HG02571 (cell line): Measurements from ENCODE around the gene YAF2.
"Not testable (repeated sequence)": the region's sequence is repeated elsewhere in the genome, so short reads cannot be mapped to it uniquely, and the experiment has no call there.

Source experiments
- ATAC-seq: cut with Tn5 transposase; IDR thresholded peaks from one replicate; pipeline ENCODE4 v1.9.1; 2021; ENCODE audit warnings: mild to moderate bottlenecking, moderate library complexity; ENCODE audit not compliant: unreplicated experiment

YAF2 gene

DNA sequence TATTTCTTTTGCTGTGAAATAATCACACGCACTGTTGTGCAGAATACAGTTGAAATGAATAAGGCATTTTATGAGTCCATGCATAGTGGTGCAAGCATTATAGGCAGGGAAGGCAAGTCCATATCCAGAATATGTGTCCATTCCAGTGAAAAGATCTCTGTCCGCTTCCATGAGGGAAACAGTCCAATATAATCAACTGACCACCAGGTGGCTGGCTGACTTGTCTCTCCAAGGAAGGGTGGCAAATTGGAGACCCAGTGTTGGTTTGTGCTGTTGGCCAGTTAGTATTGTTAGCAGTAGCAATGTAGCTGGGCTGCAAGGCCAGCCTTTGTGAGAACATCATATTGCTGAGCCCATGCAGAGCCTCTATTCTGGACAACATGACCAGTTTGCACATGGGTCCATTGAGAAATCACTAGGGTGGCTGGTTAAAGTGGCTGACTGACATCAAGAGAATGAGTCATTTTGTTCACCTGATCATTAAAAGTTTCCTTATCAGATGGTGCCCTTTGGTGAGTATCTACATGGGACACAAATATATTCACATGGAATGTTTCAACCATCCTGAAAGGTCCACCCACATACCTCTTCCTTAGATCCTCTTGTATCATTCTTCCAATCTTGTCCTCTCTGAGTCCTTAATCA, 17.3 kb upstream of the YAF2 start:
- no peak for ATAC-seq

DNA sequence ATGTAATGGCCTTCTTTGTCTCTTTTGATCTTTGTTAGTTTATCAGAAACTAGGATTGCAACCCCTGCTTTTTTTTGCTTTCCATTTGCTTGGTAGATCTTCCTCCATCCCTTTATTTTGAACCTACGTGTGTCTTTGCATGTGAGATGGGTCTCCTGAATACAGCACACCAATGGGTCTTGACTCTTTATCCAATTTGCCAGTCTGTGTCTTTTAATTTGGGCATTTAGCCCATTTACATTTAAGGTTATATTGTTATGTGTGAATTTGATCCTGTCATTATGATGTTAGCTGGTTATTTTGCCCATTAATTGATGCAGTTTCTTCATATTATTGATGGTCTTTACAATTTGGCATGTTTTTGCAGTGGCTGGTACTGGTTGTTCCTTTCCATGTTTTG, 14.6 kb upstream of the YAF2 start:
- not testable (repeated sequence) for ATAC-seq

DNA sequence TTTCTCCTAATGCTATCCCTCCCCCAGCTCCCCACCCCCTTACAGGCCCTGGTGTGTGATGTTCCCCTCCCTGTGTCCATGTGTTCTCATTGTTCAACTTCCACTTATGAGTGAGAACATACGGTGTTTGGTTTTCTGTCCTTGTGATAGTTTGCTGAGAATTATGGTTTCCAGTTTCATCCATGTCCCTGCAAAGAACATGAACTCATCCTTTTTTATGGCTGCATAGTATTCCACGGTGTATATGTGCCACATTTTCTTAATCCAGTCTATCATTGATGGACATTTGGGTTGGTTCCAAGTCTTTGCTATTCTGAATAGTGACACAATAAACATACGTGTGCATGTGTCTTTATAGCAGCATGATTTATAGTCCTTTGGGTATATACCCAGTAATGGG, 11.0 kb upstream of the YAF2 start:
- ATAC-seq = not testable (repeated sequence)

DNA sequence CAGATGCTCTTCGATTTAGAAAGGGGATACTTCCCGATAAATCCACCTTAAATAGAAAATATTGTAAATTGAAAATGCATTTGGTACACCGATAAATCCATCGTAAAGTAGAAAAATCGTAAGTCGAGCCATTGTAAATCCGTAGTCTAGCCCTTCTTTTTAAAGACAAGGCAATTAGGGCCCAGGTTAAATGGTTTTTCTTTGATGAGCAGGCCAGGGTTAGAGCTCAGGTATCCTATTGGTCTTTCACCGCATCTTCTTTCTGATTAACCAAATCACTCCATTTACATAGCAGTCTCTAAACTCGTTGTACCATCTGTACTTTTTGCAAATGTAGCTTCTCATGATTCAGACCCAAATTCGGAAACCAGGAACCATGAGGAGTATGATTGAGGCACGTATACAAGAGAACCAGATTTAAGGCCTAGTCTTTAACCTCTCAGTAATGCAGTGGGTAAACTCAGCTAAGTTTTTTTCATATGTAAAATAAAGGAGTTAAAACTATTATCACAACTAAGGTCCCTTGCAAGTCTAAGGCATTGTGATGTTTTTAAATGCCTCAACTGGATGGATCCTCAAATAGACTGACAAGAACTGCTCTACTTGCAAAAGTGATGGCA, 2.2 kb upstream of the YAF2 start:
- no peak for ATAC-seq

DNA sequence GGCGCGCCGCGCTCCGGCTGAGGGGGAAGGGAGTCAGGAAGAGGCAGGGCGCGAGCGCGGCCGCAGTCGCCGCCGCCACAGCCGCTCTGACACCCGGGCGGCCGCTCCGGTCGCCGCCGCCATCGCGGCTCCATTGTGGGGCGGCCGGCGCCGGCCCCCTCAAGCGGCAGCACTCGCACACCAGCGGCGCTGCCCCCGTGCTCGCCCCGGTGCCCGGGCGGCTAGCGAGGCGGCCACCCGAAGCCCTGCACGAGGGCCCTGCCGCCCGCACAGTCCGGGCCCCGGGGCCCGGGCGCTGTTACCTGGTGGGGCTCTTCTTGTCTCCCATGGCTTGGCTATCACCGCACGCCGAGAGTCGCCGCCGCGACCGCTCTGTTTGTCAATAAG, 202 bp downstream of the YAF2 start:
- peak; percentile 29 for ATAC-seq

DNA sequence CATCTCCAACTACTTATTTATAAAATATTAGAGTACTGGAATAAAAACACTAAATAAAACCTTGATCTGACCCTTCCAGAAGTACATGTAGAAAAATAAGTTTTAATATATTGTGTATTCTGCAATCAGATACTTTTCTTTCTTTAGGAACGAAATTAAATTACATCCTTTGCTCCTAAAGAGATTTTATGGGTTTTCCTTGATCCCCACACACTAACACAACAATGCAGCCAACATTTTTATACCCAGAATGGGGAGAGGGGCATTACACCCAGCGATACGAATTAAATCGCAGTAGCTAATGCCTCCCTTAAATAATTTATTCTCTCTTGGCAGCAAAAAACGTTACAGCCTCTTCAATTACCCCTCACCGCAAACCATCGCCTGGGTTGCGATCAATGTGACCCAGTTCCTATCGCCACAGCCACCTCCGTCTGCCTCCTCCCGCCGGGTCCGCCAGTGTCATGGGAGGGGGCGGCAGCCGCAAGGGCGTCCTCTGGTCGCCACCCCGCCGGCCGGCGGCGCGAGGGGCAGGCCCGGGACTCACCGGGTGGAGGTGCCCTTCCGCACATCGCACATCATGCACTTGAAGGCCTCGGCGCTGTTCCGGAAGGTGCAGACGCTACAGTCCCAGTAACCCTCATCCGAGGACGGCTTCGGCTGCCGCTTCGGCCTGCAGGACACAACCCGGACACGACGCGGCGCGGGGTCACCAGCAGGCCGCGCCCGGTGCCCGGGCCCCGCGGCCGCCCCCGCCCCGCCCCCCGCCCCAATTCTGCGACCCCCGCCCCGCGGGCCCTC, 796 bp downstream of the YAF2 start:
- ATAC-seq = peak; percentile 77

DNA sequence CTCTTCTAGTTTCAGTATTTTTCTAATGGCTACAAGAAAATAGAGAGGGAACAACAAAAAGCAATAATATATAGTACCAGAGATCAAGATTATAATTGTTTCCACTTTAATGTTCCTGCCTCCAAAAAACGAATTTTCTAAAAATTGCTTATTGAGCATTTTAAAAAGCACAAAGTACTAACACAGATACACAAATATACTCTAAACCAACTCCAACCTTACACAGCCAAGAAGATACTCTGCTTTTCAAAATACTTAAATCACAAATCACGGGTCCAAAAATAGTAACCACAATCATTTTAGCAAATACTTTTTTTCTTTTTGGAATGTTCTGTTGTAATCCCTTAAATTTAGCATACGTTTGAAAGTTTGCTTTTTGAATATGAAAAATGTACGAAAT, 2.0 kb downstream of the YAF2 start:
- ATAC-seq = no peak

DNA sequence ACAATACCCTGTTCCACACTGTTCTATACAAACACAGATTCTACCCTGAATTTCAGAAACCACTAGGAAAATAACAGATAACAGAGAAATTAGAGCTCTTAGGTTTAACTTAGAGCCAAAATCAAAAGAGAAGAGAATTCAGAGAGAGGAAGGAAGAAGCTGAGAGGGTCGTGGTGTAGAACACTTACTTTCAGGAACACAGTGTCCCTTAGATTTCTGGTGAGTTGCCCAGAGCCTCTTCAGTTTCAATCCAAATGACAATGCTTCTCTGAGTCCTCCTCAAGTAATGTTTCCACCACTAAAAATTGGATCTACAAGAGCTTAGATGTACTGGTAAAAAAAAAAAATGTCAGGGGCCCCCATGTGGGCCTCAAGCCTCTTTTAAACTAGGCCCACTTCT, 2.6 kb downstream of the YAF2 start:
- ATAC-seq = no peak

DNA sequence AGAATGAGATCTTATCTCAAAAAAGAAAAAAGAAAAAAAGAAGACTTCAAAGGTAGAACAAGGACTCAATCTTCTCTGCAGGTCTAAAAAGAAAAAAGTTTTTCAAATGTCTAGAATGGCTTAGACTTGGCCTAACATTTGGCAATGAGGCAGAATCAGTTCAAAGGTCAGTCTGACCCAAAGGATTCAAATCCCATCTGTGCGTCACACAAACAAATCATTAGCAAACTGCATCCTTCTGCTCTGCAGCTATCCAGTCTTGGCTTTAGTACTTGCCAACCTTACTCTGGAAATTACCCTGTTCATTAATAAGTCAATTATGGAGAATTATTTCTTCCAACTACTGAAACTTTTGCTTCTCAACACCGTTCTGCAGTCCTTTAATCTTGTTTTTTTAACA, 3.1 kb downstream of the YAF2 start:
- no peak for ATAC-seq

DNA sequence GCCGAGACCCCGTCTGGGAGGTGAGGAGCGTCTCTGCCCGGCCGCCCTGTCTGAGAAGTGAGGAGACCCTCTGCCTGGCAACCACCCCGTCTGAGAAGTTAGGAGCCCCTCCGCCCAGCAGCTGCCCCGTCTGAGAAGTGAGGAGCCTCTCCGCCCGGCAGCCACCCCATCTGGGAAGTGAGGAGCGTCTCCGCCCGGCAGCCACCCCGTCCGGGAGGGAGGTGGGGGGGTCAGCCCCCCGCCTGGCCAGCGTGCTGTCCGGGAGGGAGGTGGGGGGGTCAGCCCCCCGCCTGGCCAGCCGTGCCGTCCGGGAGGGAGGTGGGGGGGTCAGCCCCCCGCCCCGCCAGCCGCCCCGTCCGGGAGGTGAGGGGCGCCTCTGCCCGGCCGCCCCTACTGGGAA, 10.5 kb downstream of the YAF2 start:
- ATAC-seq = not testable (repeated sequence)

DNA sequence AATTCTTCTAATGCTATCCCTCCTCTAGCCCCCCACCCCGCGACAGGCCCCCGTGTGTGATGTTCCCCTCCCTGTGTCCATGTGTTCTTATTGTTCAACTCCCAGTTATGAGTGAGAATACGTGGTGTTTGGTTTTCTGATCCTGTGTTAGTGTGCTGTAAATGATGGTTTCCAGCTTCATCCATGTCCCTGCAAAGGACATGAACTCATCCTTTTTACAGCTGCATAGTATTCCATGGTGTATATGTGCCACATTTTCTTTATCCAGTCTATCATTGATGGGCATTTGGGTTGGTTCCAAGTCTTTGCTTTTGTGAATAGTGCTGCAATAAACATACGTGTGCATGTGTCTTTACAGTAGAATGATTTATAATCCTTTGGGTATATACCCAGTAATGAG, 13.5 kb downstream of the YAF2 start:
- not testable (repeated sequence) for ATAC-seq

DNA sequence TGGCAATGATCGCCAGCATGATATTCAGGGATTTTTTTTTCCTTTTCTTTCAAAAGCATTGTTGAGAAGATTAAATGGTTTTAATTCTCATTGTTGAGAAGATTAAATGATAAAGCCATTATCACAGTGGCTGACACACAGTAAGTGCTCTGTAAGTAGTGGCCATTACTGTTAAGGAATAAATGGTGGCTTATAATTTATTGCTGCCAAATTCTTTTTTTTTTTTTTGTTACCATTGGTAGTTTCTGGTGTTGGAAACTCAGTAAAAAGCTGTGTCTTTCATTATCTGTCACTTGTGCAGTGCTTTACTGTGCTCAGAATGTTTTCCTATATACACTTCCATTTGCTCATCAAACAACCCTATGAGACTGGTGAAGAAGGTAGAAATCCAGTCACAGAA, 15.3 kb downstream of the YAF2 start:
- no peak for ATAC-seq

DNA sequence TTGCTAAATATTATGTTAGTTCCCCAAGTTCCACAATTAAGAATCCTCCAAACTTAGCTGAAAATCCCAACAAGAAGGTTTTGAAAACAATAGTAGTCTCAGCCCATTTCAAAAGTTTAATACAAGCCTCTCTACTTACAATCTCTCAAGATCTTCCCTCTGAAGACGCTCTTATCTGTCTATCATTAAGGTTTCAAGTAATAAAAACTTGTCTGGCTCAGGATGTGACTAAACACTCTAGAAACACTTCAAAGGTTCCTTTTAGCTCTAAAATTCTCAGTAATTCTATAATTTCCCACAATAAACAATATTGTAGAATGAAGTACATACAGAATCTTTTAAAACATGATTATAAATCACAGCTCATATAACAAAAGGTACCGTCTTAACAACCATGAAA, 16.3 kb downstream of the YAF2 start:
- ATAC-seq = no peak

DNA sequence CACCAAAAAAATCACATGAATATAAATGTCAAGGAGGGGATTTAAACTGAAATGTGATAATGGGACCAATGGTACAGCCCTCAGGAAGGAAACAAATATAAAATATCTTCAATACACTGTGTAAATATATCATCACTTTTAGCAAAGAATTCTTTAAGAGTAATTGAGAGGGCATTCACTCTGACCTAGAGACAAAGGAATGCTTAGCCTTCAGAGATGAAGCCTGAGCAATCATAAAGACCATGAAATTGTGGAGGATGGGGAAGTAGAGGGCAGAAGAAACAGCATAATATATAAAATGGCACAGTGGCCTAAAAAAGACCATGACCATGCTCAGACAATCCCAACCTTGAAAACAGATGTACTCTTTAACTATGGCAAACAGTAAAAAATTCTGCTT, 20.4 kb downstream of the YAF2 start:
- no peak for ATAC-seq

DNA sequence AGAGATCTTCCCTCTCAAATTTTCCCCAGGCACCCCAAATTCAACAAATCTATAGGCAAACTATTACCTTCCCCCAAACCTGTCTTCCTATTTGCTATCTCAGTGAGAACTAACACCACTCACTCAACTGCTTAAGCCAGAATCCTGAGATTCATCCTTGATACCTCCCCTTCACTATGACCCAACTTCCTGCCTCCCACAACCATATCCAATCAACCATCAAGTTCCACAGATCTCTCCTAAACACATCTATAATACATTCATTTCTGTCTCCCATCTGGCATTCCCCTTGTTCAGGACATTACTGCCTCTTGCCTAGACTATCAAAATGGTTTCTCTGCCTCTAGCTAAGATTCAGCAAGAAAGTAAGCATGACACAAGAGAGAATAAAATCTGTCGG, 21.3 kb downstream of the YAF2 start:
- ATAC-seq = no peak

DNA sequence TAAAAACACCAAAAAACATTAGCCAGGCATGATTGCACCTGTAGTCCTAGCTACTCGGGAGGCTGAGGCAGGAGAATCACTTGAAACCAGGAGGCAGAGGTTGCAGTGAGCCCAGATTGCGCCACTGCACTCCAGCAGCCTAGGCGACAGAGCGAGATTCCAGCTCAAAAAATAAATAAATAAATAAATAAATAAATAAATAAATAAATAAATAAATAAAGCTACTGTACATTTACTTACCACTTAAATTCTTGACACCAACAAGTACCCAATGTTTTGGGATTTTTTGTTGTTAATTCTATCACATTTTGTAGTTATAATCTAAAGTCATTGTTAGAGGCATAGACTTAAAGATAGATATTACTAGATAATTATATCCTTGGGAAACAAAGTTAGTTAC, 22.3 kb downstream of the YAF2 start:
- ATAC-seq = not testable (repeated sequence)

DNA sequence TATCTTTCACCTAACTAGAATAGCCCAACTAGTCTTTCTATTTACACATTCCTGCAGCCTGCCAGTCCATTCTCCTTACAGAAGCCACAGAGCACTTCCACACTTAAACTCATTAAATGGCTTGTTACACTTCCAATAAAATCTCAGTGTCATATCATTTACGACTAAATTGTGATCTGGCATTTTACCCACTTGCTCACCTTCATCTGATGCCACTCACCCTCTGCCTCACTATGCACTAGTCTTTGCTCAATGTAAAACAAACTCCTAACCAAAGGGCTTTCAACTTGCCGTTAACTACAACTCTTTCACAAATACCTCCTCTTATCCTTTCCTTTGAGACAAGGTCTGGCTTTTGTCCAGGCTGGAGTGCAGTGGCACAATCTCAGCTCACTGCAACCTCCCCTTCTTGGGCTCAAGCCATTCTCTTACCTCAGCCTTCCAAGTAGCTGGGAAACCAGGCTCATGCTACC, 24.1 kb downstream of the YAF2 start:
- no peak for ATAC-seq

DNA sequence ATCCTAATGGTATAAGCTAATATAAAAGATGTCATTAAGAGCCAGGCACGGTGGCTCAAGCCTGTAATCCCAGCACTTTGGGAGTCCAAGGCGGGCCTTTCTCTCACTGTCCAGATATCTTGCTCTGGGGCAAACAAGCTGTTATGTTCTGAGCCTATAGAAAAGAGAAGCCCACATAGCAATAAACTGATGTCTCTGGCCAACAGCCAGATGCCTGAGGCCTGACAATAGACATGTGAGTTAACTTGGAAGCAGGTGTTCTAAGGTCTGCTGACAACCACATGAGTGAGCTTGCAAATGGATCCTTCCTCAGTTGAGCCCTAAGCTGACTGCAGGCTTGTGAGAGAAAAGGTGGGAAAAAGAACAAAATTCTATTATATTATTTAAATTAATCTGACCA, 25.0 kb downstream of the YAF2 start:
- no peak for ATAC-seq

DNA sequence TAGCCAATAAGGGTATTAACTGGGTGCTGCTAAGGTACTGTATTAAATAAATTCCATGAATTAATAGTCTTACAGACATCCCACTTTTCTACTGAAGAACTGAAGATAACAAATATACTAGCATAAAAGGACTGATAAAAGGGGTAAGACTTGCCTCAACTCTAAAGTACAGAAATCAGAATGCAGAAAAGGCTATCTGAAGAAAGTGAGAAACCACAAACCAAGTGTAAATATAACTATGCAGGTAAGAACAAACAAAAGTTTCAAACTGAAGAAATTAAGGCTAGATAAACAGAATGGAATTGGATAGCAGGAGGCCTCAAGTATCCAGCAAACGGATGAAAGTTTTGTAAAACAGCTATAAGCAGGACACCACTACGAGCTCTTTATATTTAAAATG, 29.5 kb downstream of the YAF2 start:
- no peak for ATAC-seq

DNA sequence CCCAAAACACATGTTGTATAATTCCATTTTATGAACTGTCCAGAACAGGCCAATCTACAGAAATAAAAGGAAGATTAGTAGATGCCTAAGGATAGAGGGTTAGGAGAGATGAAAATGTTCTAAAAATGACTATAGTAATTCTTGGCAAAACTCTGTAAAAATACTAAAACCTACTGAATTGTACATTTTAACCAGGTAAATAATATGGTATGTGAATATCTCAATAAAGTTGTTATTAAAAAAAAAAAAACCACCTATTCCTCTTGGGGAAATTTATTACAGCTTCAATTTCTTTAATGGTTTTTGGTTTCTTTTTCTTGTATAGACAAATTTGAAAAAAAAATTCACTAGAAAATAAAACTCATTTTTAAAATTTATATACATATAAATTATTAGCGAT, 33.2 kb downstream of the YAF2 start:
- ATAC-seq = no peak

DNA sequence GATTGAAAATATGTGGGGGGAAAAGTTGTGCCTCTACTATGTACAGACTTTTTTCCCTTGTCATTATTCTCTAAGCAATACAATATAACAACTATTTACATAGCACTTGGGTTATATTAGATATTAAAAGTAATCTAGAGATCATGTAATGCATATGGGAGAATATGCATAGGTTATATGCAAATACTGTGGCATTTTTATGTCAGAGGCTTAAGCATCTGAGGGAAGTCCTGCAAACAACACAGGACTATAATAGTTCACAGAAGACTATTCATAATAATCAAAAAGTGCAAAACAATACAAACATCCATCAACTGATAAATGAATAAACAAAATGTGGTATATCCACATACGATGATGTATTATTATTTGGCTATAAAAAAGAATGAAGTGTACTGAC, 33.7 kb downstream of the YAF2 start:
- no peak for ATAC-seq

DNA sequence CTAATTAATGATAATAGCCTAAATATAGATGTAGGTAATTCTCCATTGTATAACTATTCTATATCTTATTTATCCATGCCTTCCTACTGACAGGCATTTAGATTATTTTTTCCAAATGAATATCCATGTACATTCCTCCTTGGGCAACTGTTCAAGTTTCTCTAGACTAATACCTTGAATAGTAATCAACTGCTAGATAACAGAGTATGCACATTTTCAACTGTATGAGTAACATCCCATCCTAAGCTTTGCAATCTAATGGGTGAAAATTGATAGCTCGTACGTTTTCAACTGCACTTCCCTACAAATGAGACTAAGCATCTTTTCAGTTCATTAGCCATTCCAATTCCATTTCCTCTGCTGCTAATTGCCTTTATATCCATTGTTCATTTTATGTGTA, 37.0 kb downstream of the YAF2 start:
- no peak for ATAC-seq
